Measurements from ENCODE around the gene CAMLG.
"Not testable (repeated sequence)": the region's sequence is repeated elsewhere in the genome, so short reads cannot be mapped to it uniquely, and the experiment has no call there.

The CAMLG gene

DNA sequence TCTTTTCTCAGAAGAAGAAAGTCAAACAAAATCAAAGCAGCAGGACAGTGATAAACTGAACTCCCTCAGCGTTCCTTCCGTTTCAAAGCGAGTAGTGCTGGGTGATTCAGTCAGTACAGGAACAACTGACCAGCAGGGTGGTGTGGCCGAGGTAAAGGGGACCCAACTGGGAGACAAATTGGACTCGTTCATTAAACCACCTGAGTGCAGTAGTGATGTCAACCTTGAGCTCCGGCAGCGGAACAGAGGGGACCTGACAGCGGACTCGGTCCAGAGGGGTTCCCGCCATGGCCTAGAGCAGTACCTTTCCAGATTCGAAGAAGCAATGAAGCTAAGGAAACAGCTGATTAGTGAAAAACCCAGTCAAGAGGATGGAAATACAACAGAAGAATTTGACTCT is 2.7 kb downstream of the CAMLG start:
- Histone ChIP-seq H3K4me3 (replicated peaks; ENCODE audit: low read depth, low read length) (no peak overlapping the region), H3K36me3 (ENCODE audit: control insufficient read depth, insufficient read depth, low read length) (peaks cover 1% of the 10 kb centered on the region), H3K27me3 (replicated peaks; ENCODE audit: control insufficient read depth, insufficient read depth, low read length) (no peaks in the 10 kb centered on the region)
- no peak for DNase-seq (ENCODE audit: extremely low read depth, insufficient read length)
- TF ChIP-seq, protein P1, sequence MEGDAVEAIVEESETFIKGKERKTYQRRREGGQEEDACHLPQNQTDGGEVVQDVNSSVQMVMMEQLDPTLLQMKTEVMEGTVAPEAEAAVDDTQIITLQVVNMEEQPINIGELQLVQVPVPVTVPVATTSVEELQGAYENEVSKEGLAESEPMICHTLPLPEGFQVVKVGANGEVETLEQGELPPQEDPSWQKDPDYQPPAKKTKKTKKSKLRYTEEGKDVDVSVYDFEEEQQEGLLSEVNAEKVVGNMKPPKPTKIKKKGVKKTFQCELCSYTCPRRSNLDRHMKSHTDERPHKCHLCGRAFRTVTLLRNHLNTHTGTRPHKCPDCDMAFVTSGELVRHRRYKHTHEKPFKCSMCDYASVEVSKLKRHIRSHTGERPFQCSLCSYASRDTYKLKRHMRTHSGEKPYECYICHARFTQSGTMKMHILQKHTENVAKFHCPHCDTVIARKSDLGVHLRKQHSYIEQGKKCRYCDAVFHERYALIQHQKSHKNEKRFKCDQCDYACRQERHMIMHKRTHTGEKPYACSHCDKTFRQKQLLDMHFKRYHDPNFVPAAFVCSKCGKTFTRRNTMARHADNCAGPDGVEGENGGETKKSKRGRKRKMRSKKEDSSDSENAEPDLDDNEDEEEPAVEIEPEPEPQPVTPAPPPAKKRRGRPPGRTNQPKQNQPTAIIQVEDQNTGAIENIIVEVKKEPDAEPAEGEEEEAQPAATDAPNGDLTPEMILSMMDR (IDR thresholded peaks at IDR 0.05; ENCODE audit: insufficient read depth, low read length, poor library complexity, severe bottlenecking): no peak

DNA sequence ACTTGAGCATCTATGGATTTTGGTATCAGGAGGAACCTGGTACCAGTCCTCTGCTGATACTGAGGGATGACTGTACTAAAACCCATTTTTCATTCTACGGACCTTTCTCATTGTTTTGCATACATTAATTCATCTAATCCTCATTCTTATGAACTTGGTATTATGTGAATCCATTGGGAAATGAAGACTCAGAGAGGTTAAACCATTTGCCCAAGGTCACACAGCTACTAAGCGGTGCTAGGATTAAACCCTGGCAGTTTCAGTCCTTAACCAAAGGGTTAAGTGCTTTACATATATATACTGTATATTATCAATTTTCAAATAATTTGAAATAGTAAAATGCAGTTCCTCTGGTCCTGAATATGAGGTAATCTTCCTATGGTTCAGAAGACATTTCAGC is 3.8 kb downstream of the CAMLG start:
- peaks cover 1% of the 10 kb centered on the region for H3K36me3 ChIP-seq (ENCODE audit: control insufficient read depth, insufficient read depth, low read length)
- no peak for DNase-seq (ENCODE audit: extremely low read depth, insufficient read length)

DNA sequence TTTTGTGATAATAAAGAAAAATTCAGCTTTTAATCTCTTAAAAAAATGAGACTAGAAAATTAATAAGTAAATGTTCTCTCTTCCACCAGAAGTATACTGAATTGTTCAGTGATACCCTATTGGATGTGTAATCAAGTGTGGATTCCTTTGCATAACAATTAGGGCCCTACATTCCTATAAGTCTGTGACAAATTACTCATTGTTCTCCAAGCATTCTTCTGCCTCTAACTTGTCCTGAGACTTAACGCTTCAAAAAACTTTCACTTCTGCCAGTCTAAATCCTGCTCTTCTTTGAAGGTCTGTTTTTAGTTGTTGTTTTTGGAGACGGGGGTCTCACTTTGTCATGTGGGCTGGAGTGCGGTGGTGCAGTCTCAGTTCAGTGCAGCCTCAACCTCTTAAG is 11.1 kb downstream of the CAMLG start:
- no peak for DNase-seq (ENCODE audit: extremely low read depth, insufficient read length)
- no peaks in the 10 kb centered on the region; the same call in 1 of the 2 replicates for H3K36me3 ChIP-seq (ENCODE audit: control insufficient read depth, insufficient read depth, low read length)
- H3K4me3 ChIP-seq (replicated peaks; ENCODE audit: low read depth, low read length): no peak overlapping the region
- TF ChIP-seq, protein P1 (IDR thresholded peaks at IDR 0.05; ENCODE audit: insufficient read depth, low read length, poor library complexity, severe bottlenecking): no peak
- no peaks in the 10 kb centered on the region for H3K27me3 ChIP-seq (replicated peaks; ENCODE audit: control insufficient read depth, insufficient read depth, low read length)

More for the DNA sequence above, 3.8 kb downstream of the CAMLG start:
- Histone ChIP-seq H3K4me3 (replicated peaks; ENCODE audit: low read depth, low read length) (no peak overlapping the region), H3K27me3 (replicated peaks; ENCODE audit: control insufficient read depth, insufficient read depth, low read length) (no peaks in the 10 kb centered on the region)
- TF ChIP-seq, protein P1 (IDR thresholded peaks at IDR 0.05; ENCODE audit: insufficient read depth, low read length, poor library complexity, severe bottlenecking): no peak

DNA sequence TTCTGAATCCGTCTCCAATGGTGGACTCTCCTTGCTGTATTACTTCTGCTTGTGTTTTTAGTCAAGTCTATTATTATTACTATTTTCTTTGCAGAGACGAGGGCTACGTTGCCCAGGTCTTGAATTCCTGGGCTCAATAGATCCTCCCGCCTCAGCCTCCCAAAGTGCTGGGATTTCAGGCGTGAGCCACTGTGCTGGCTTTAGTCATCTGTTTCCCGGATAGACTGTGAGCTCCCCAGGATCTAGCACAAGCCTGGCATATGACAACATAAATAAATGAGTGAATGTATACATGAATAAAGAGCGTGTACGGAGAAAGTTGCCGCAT is 19.8 kb downstream of the CAMLG start:
- Histone ChIP-seq H3K36me3 (ENCODE audit: control insufficient read depth, insufficient read depth, low read length) (no peaks in the 10 kb centered on the region), H3K4me3 (replicated peaks; ENCODE audit: low read depth, low read length) (peak overlapping the region; percentile 85), H3K27me3 (replicated peaks; ENCODE audit: control insufficient read depth, insufficient read depth, low read length) (no peaks in the 10 kb centered on the region)
- no peak for DNase-seq (ENCODE audit: extremely low read depth, insufficient read length)
- TF ChIP-seq, protein P1 (IDR thresholded peaks at IDR 0.05; ENCODE audit: insufficient read depth, low read length, poor library complexity, severe bottlenecking): no peak

DNA sequence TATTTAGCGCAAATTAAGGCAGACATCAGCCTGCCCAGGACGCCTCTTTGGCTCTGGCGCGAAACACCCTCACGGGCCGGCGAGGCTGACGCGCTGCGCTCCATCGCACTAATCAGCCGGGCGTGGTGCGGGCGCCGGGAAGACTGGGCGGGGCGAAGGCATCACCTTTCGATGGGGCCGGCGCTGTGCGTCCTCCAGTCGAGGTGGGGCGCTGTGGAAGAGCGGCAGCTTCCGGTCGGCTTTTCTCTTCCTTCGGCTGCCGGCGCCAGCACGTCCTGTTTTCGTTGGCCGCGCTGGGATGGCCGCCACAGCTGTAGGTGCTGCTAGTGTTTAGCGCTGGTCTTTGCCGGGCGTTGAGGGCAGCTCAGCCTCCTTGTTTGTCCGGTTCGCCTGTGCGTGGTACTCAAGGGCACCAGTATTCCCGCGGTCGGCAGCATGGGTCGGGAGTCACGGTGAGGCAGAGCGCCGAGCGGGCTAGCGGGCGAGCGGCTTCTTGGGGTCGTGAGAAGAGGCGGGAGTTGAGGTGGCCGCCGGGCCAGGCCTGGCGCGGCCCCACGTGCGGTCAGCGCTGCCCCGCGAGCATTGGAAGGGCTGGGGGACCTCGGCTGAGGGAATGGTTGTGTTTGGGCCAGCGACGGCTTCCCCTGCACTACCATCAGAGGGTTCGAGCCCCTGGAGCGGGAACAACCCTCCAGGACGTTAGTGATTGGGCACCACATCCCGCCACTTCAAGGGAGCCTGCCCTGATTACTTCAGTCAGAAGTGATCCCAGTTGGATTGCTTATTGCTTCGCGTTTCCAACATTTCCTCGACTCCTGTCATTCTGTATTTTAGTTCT is 20.4 kb downstream of the CAMLG start, which contains the start of gene DDX46:
Gene DDX46, plus strand, starts transcription at position 276 of the 838 bp plus-strand sequence. Its CDS starts 160 bp downstream, at position 436.
- peak; percentile 94 for DNase-seq (ENCODE audit: extremely low read depth, insufficient read length)
- Histone ChIP-seq H3K27me3 (replicated peaks; ENCODE audit: control insufficient read depth, insufficient read depth, low read length) (no peaks in the 10 kb centered on the region), H3K4me3 (replicated peaks; ENCODE audit: low read depth, low read length) (peak within 1 kb of the TSS; percentile 85), H3K36me3 (ENCODE audit: control insufficient read depth, insufficient read depth, low read length) (no peaks in the 10 kb centered on the region)
- TF ChIP-seq, protein P1 (IDR thresholded peaks at IDR 0.05; ENCODE audit: insufficient read depth, low read length, poor library complexity, severe bottlenecking): peak; percentile 88

DNA sequence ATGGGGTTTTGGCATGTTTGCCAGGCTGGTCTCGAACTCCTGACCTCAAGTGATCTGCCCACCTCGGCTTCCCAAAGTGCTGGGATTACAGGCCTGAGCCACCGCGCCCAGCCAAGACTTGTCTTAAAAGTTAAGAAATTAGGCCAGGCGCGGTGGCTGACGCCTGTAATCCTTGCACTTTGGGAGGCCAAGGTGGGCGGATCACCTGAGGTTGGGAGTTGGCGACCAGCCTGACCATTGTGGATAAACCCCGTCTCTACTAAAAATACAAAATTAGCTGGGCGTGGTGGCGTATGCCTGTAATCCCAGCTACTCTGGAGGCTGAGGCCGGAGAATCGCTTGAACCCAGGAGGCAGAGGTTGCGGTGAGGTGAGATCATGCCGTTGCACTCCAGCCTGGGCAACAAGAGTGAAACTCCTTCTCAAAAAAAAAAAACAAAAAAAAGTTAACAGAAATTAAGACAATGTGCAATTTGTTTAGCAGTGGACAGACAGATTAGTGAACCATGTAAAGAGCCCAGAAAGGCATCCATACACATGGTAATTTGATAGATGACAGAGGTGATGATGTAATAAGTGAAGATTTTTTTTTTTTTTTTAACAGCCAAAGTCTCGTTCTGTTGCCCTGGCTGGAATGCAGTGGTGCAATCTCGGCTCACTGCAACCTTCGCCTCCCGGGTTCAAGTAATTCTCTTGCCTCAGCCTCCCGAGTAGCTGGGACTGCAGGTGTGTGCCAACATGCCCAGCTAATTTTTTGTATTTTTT is 29.4 kb downstream of the CAMLG start:
- H3K27me3 ChIP-seq (replicated peaks; ENCODE audit: control insufficient read depth, insufficient read depth, low read length); DNase-seq (ENCODE audit: extremely low read depth, insufficient read length); H3K4me3 ChIP-seq (replicated peaks; ENCODE audit: low read depth, low read length); H3K36me3 ChIP-seq (ENCODE audit: control insufficient read depth, insufficient read depth, low read length): not testable (repeated sequence)
